Mesodermal cell (in vitro differentiated cells): ENCODE data around the gene RABL6.
"Not testable (repeated sequence)": the region's sequence is repeated elsewhere in the genome, so short reads cannot be mapped to it uniquely, and the experiment has no call there.

Source experiments
- H3K27ac ChIP-seq: 2 replicates; pipeline ENCODE4 v1.7.0; 2013; ENCODE audit warnings: mild to moderate bottlenecking, low read depth, low read length, moderate library complexity; ENCODE audit not compliant: severe bottlenecking
- H3K36me3 ChIP-seq: 2 replicates; pipeline ENCODE4 v1.7.1; 2013; ENCODE audit warnings: mild to moderate bottlenecking, low read length, moderate library complexity; ENCODE audit not compliant: control insufficient read depth, insufficient read depth
- H3K4me1 ChIP-seq: one replicate; pipeline ENCODE4 v1.7.1; 2013; ENCODE audit warnings: mild to moderate bottlenecking, low read length; ENCODE audit not compliant: insufficient read depth, control insufficient read depth, poor library complexity, severe bottlenecking
- H3K4me3 ChIP-seq: 2 replicates; pipeline ENCODE4 v1.7.0; 2013; ENCODE audit warnings: low read length, control low read depth, mild to moderate bottlenecking; ENCODE audit not compliant: insufficient read depth, poor library complexity, severe bottlenecking; ENCODE audit errors: extremely low read depth
- H3K9me3 ChIP-seq: 2 replicates; pipeline ENCODE4 v1.7.1; 2013; ENCODE audit warnings: mild to moderate bottlenecking, low read length, moderate library complexity; ENCODE audit not compliant: control insufficient read depth
- WGBS, 2 experiments: methylation state at CpG; one replicate each; pipeline ENCODE4 v1.1.5; 2013; ENCODE audit warnings: missing lambda C conversion rate in 2 of 2; ENCODE audit not compliant: insufficient coverage in 2 of 2; 5-methylcytosine and 5-hydroxymethylcytosine counted together

The RABL6 gene

GRCh38 chr9:136840140-136840876 lies 32.6 kb downstream of the RABL6 start:
- no peak overlapping the region for H3K4me3 ChIP-seq
- H3K9me3 ChIP-seq, result peaks cover 2% of the 10 kb centered on the region
- WGBS, 2 experiments, result 76 to 78% methylated on average over 31 to 32 of the region's 32 CpGs
- peaks cover 23% of the 10 kb centered on the region for H3K36me3 ChIP-seq
- H3K4me1 ChIP-seq, result peaks cover 19% of the 10 kb centered on the region
- peak overlapping the region; percentile 10 for H3K27ac ChIP-seq

GRCh38 chr9:136840877-136841645 lies 33.3 kb downstream of the RABL6 start:
- WGBS, 2 experiments, result 81 to 82% methylated on average over 19 to 25 of the region's 28 CpGs
- Histone ChIP-seq H3K36me3 (peaks cover 17% of the 10 kb centered on the region), H3K4me1 (peaks cover 19% of the 10 kb centered on the region), H3K9me3 (peaks cover 6% of the 10 kb centered on the region), H3K27ac (peak overlapping the region; percentile 24), H3K4me3 (no peak overlapping the region)

DNA sequence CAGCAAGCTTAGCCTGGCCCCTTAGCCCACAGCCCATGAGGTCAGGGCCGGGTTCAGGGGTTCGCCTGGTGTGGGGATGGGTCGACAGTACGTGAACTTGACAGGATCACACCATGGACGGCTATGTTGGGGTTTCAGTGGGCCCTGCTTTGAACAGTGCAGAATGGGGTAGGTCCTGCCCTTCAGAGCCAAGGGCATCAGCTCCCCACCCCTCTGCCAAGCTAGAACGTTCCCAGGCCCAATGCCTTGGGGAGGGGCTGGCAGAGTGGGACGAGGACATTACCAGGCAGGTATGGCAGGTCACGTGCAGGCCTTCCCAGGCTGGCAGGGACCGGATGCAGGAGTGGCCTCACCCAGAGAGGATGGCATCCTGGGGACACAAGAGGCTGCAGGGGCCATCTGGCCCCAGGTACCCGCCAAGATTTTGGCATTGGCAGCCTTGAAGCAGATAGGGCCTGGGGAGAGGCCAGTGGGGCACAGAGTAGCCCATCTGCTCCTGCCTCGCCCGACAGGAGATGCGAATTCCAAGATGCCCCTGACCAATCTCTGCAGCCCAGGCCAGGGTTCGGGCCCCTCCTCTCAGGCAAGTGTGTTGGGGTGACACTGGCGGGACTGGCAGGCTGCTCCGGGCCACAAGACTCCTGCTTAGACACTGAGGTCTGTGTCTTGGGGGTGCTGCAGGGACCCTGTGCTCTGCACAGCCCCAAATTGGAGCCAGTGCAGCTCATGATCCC lies 34.1 kb downstream of the RABL6 start:
- H3K4me3 ChIP-seq, H3K36me3 ChIP-seq, H3K9me3 ChIP-seq: not testable (repeated sequence)
- Histone ChIP-seq H3K4me1 (peaks cover 19% of the 10 kb centered on the region), H3K27ac (peak overlapping the region; percentile 24)
- WGBS, 2 experiments, result 63 to 64% methylated on average over 11 to 14 of the region's 16 CpGs

DNA sequence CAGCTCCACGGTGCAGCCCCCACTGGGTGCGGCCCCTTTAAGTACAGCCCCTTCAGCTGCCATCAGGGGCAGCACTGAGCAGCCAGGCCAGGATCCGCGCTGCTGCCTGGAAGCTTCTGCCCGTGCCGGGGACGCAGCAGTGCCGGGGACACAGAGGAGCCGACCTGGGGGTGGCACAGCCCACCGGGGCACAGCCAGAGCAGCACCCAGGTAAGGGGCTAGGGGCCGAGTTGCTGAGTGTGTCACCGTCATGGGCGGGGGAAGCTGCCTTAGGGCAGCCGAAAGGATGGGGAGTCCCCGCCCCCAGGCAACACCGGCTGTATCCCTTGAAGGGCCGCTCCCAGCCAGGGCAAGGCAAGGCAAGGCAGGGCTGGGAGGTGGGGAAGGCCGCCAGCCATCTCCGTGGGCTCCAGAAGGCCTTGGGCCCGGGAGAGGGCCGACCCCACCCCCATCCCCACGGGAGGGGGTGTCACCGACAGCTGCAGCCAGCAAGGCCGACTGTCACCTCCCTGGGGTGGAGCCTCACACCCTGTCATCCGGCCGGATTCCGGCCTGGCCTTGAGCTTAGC lies 34.7 kb downstream of the RABL6 start, which contains the start of gene AJM1:
TSS of gene AJM1 (plus strand) at position 99 of the 569 bp plus-strand sequence. CDS start 1,937 bp downstream, outside the sequence.
- Histone ChIP-seq H3K4me3 (peak within 1 kb of the TSS; percentile 23), H3K4me1 (peaks cover 19% of the 10 kb centered on the region), H3K27ac (peak within 1 kb of the TSS; percentile 36)
- 6 to 14% methylated on average over 8 to 17 of the region's 27 CpGs for WGBS, 2 experiments
- not testable (repeated sequence) for H3K36me3 ChIP-seq, H3K9me3 ChIP-seq

DNA sequence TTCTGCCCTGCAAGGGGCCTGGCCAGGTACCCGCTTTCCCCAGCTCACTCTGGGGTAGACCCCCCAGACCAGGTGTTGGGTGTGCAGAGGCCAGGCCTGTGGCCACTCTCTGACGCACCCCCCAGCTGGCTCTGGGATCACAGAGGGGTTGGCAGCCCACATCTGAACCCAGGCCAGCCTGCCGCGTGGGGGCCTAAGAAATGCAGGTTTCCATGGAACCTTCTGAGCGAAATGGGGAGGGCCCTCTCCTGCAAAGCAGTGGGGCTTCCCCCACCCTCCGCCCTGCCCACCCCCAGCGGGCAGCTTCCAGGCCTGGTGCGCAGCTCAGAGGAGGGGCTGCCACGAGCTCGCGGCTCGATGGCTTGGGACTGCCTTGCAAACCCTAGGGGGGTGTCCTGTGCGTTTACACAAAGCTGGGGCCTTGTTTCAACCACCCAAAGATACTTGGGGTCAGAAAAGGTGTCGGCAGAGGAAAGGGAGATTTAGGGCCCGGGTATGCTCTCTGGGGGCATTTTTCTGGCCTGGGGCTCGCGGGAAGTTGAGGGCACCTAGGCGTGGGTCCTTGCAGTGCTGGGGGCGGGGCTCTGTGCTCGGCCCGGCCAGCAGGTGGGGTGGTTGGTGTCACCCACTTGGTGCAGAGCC lies 35.5 kb downstream of the RABL6 start:
- not testable (repeated sequence) for H3K36me3 ChIP-seq, H3K9me3 ChIP-seq, H3K4me3 ChIP-seq
- Histone ChIP-seq H3K27ac (peak overlapping the region; percentile 10), H3K4me1 (peaks cover 19% of the 10 kb centered on the region)
- 61 to 79% methylated on average over 7 to 14 of the region's 21 CpGs for WGBS, 2 experiments

DNA sequence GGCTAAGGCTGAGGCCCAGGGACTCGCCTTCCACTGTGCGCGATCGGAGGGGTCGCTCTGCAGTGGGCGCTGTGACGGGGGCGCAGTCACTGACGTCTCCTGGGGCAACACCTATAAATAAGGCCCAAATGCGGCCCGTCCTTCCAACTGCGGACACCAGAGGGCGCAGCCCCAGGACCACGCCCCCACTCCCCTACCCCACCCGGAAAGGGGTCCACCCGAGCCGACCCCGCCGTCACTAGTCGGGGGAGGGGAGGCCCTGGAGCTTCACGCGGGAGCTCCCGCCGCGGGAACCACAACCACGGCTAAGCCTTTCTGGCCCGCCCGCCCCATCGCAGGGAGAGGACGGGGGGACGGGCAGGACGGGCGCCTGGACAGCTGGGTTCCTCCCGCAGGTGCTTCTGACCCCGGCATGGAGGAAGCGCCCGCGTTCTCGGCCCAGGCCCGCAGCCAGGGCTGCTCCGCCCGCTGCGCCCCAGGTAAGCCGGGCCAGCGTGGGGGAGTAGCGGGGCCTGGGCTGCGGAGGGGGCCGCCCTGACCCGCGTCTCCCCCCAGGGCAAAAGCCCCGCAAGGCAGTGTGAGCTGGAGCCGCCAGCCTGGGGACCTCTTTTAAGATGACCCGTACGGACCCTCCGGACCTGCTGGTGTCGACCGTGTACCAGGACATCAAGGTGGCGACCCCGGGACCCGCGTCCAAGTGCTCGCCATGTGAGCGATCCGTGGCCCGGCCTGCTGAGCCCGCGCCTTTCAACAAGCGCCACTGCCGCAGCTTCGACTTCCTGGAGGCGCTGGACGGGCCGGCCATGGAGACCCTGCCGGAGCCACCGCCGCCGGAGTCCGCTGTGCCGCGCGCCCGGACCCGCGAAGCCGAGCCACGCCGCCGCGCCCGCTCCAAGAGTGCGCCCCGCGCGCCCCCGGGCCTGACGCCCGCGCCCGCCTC lies 36.3 kb downstream of the RABL6 start:
- not testable (repeated sequence) for H3K27ac ChIP-seq, H3K4me3 ChIP-seq, H3K36me3 ChIP-seq, H3K9me3 ChIP-seq
- peaks cover 19% of the 10 kb centered on the region for H3K4me1 ChIP-seq
- WGBS, 2 experiments, result 55 to 65% methylated on average over 72 to 93 of the region's 99 CpGs

GRCh38 chr9:136844761-136845464 lies 37.2 kb downstream of the RABL6 start:
- Histone ChIP-seq H3K4me1 (peaks cover 19% of the 10 kb centered on the region), H3K4me3 (no peak overlapping the region), H3K9me3 (peaks cover 6% of the 10 kb centered on the region), H3K27ac (no peak overlapping the region), H3K36me3 (peaks cover 6% of the 10 kb centered on the region)
- 82 to 90% methylated on average over 45 to 86 of the region's 88 CpGs for WGBS, 2 experiments

DNA sequence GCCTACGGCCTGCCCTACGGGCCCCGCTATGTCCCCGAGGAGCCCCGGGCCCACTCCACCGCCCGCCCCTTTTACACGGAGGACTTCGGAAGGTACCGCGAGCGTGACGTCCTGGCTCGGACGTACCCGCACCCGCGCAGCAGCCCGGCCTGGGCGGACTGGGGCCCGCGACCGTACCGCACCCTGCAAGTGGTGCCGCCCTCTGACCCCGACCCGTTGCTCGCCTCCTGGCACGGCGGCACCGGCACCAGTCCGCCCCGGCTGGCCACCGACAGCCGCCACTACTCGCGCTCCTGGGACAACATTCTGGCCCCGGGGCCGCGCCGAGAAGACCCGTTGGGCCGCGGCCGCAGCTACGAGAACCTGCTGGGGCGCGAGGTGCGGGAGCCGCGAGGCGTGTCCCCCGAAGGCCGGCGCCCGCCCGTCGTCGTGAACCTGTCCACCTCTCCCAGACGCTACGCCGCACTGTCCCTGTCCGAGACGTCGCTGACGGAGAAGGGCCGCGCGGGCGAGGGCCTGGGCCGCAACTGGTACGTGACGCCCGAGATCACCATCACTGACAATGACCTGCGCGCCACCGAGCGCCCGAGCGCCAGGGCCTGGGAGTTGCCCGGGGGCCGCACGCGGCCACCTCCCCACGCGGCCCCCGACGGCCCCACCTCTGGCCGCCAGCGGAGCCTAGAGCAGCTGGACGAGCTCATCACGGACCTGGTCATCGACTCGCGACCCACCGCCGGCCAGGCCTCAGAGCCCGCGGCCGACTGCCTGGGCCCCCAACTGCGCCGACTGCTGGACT lies 37.9 kb downstream of the RABL6 start:
- peaks cover 26% of the 10 kb centered on the region for H3K4me1 ChIP-seq
- WGBS, 2 experiments, result 95 to 96% methylated on average over 80 to 102 of the region's 102 CpGs
- no peak overlapping the region for H3K4me3 ChIP-seq
- H3K27ac ChIP-seq, result no peak overlapping the region
- H3K36me3 ChIP-seq, result peaks cover 13% of the 10 kb centered on the region
- H3K9me3 ChIP-seq, result peaks cover 6% of the 10 kb centered on the region
